HG03108 (cell line): ENCODE data around the gene CACNA1C.

Experiments used
- ATAC-seq: cut with Tn5 transposase; IDR thresholded peaks from one replicate; pipeline ENCODE4 v1.9.1; 2021; ENCODE audit warnings: moderate library complexity; ENCODE audit not compliant: unreplicated experiment

The CACNA1C gene

GRCh38 chr12:2335109-2335508 is 282.3 kb downstream of the CACNA1C start:
- no peak for ATAC-seq

DNA sequence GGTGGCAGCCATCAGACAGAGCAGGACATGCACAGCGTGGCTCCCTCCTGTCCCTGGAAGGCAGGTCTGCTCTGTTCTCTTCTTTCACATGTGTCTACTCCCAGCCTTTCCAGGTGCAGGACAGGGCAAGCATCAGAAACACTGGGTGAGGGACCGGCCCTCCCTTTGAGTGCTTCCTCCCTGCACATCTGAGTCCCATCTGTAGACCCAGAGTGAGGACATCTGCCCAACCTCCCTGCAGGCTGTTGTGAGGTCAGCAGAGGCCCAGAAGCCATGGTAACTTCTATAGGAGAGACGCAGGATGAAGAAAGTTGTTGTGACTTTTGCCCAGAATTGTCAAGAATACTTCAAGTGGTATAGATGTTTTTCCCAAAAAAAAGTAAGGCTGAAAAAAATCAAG is 282.7 kb downstream of the CACNA1C start:
- ATAC-seq = no peak

- no peak for ATAC-seq
These were observed 283.1 kb downstream of the CACNA1C start for GRCh38 chr12:2335916-2336315.

DNA sequence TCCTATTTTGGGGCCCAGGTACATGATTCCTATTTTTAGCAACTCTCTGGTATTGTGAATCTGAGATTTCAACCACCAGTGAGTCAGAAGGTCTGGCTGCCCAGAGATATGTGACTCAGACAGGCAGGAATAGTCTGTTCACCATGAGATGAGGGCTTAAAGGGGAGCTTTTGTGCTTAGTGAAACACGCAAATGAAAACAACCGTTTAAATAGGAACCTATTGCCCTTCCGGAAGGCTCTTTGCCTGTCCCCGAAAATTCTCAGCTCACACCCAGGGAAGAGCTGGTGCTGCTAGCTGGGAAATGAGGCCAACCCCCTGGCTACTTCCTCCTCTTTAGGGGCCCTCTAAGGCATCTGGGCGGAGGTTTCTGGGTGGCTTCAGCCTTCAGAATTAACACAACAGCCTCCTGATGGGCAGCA is 283.6 kb downstream of the CACNA1C start:
- peak; percentile 95 for ATAC-seq

DNA sequence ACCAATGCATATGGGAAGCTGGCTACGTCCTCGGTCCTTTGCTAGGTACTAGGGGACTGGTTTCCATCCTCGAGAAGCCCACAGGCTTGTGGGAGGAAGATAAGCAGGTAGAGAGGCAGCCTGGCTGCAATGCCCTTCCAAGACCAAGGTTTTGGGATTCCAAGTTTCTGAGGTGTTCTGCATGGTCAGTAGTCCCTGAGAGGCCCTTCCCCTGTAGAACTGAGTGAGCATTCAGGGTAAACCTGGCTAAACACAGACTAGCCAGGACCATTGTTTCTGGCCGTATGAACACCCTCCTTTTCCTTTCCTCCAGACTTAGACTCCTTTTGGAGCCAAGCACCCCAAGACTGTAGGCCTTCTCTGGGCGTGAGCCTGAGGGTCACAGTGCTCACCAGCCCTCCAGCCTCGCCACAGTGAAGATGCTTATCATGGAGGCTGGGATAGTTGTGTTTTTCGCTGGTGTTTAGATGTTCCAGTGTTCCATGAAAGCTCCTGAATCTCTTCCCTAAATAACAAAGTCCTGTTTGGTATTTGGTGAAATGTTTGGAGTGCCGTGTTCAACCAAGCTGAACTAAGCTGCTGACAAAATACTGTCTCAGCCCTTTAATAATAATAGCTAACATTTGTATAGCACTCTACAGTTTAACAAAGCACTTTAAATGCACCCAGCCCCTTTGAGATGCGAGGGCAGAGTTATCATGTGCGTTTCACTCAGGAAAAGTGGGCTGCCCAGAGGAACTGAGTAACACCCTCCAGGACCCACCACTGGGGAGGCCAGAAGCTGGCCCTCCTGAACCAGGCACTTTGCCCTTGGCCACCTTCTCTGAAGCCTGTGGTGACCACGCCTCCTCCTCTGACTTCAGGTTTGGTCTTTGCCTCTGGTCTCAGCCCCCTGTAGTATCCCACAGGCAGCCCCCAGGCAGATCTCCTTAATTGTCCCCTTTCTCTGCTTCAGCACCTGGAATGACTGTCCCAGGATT is 284.5 kb downstream of the CACNA1C start:
- no peak for ATAC-seq

DNA sequence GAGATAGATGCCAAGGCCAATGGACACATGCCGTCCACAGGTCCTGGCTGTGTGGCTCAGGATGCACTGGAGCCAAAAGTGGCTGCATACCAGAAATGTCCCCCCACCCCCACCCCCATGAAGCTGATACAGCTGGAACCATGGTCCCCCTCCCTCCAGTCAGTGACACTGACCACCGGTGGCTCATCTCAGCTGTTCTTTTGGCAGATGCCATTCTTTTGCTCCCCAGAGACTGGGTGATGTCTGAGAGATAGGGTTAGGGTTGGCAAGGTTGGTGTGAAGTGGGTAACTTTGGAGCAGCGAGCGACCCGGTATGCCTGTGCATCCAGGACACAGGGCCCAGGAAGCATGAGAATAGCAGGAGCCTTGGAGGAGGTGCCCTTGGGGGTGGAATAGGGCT is 285.6 kb downstream of the CACNA1C start:
- no peak for ATAC-seq

DNA sequence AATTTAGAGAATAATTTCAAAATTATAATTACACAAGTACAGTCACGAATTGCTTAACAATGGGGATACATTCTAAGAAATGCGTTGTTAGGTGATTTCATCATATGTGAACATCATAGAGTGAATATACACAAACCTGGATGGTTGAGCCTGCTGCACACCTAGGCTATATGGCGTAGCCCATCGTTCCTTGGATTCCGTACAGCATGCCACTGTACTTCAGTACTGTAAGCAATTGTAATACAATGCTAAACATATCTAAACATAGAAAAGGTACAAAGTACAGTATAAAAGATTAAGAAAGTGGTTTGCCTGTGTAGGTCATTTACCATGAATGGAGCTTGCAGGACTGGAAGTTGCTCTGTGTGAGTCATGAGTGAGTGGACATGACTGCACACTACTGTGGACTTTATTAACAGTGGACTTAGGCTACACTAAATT is 286.2 kb downstream of the CACNA1C start:
- ATAC-seq = no peak

- no peak for ATAC-seq
These were observed 288.4 kb downstream of the CACNA1C start for GRCh38 chr12:2341051-2341751.

- no peak for ATAC-seq
These were observed 289.1 kb downstream of the CACNA1C start for GRCh38 chr12:2341871-2342270.

DNA sequence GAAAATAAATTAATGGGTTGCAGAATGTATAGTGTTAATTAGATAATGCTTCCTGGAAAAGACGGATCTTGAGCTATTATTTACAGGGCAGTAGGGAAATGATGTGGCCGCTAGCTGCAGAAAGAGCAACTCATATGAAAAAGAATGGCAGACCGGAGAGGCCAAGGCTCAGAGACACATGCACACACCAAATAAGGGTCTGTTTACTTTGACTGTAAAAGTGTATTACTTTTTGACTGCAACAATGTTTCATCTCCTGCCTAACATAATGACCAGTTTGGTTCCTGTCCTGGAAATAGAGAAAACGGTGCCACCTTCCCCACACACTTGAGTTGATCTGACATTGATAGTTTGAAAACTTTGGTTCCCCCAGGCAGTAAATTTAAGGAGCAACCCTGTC is 290.9 kb downstream of the CACNA1C start:
- ATAC-seq = no peak

DNA sequence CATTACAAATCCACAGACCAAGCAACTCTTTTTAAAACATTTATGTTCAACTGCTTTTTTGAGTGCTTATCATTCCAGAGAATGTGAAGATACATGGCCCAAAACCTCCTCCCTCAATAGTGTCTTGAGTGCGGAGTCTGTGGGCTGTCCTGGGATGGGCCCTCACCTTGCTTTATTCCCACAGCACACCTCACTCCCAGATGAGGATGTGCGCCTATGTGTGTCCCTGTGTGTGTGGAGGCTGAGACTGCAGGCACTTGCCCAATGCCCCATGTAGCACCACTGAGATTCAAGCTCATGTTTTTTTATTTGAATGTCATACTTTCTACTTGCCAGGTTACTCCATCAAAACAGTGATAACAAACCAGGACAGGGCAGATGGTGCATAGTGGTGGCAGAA is 291.7 kb downstream of the CACNA1C start:
- no peak for ATAC-seq

GRCh38 chr12:2344885-2345284 is 292.1 kb downstream of the CACNA1C start:
- no peak for ATAC-seq

- ATAC-seq = no peak
These were observed 293.1 kb downstream of the CACNA1C start for GRCh38 chr12:2345902-2346301.

GRCh38 chr12:2346416-2346815 is 293.6 kb downstream of the CACNA1C start:
- ATAC-seq = no peak

GRCh38 chr12:2347137-2347843 is 294.5 kb downstream of the CACNA1C start:
- no peak for ATAC-seq

- ATAC-seq = no peak
These were observed 295.2 kb downstream of the CACNA1C start for GRCh38 chr12:2347844-2348481.

GRCh38 chr12:2348482-2348852 is 295.7 kb downstream of the CACNA1C start:
- no peak for ATAC-seq

DNA sequence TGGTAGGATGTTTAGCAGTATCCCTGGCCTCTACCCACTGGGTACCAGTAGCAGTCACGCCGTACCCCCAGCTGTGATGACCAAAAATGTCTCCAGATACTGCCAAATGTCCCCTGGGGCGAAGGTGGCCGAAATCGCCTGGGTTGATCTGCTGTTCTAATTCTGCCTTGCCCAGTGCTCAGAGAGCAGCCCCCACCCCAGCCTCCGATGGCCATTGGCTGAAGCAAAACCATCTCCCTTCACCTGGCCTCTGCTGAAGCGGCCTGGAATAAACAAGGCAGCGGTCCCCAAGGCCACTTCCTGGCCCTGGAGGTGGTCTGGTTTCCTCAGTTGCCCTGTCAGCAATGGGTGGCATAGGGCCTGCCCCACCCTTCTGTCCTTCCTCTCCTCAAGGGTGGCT is 298.4 kb downstream of the CACNA1C start:
- ATAC-seq = no peak

GRCh38 chr12:2352203-2352602 is 299.4 kb downstream of the CACNA1C start:
- no peak for ATAC-seq

DNA sequence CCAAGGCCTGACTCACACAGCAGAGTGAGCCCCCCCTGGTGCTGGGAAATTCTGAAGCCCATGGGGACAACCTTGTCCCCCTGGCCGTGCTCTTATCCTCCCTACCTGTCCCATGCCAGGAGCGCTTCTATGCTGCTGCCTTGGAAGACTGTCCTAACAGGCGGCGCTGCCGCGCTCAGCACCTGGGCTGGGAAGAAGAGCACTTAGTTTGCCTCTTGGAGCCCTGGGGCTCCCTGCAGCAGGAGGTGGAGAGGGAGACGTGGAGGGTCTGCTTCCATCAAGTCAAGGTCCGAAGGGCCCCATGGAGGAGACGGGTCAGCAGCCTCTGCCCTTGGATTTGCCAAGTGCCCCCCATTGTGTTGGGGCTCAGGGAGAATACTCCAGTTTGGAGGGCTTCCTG is 300.5 kb downstream of the CACNA1C start:
- ATAC-seq = no peak

DNA sequence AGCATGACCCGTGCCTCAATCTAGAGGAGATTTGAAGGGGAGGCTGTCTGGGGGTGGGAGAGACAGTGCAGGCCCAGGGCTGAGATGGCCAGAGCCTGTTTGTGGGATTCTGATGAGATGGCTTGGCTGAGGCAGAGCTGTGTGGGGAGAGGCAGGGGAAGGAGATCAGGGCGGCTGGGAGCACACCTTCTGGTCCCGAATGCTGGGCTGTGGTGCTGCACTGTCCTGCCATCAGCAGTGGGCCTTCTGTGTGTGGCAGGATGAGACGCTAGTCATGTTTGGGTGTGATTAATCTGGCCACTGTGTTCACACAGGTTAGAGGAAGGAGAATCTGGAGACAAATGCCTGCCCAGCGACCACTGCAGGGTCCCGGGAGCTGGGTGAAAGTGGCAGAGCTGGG is 300.9 kb downstream of the CACNA1C start:
- ATAC-seq = no peak
